HG02623 (cell line): ENCODE measurements around the gene PSAPL1.
"Not testable (repeated sequence)": the region's sequence is repeated elsewhere in the genome, so short reads cannot be mapped to it uniquely, and the experiment has no call there.

ENCODE experiments used
- ATAC-seq: cut with Tn5 transposase; IDR thresholded peaks from one replicate; pipeline ENCODE4 v1.9.1; 2021; ENCODE audit warnings: moderate library complexity; ENCODE audit not compliant: unreplicated experiment

PSAPL1 gene

GRCh38 chr4:7459471-7459870 is 24.7 kb upstream of the PSAPL1 start:
- ATAC-seq: no peak

GRCh38 chr4:7458477-7458876 is 23.7 kb upstream of the PSAPL1 start:
- ATAC-seq: no peak

DNA sequence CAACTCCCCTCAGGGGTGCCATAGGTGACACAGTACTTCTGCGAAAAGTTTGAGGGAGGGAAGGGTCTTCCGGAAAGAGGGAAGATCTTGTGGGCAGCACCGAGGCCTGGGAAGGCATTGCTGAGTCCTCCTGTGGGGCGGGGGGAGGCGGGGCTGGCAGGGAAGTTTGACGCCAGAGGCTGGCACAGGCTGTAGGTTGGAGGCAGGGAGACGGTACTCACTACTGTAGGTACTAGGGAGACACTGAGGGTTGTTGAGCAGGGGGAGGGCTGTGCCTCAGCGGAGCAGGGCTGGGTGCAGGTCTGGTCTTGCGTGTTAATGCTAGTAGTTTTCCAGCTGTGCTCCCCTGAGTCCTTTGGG is 23.3 kb upstream of the PSAPL1 start:
- ATAC-seq: no peak

DNA sequence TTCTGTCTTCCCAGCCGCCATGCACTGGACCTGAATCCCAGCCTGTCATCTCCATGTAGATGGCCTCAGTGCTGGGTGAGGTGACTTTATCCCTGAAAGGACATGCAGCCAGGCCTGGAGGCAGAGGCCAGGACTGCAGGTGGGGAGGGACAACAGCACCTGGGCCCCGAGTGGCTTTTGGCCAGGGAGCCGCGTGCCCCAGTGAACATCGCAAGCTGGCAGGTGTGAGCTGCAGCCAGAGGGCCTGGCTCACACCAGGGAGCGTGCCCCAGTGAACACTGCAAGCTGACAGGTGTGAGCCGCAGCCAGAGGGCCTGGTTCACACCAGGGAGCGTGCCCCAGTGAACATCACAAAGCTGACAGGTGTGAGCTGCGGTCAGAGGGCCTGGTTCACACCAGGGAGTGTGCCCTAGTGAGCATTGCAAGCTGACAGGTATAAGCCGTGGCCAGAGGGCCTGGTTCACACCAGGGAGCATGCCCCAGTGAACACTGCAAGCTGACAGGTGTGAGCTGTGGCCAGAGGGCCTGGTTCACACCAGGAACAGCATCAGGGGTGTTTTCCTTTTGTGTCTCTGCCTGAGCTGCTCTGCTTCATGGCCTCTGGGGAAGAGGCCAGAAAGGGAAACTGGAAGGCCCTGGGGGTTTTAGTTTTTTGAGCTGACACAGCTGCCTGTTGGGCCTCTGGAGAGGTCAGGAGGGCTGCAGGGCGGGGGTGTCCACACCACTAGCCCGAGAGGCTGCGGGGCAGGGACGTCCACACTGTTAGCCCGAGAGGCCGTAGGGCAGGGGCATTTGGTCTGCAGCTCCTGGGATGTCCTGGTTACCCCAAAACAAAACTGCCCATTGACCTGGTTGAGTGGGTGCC is 22.7 kb upstream of the PSAPL1 start:
- ATAC-seq: no peak

DNA sequence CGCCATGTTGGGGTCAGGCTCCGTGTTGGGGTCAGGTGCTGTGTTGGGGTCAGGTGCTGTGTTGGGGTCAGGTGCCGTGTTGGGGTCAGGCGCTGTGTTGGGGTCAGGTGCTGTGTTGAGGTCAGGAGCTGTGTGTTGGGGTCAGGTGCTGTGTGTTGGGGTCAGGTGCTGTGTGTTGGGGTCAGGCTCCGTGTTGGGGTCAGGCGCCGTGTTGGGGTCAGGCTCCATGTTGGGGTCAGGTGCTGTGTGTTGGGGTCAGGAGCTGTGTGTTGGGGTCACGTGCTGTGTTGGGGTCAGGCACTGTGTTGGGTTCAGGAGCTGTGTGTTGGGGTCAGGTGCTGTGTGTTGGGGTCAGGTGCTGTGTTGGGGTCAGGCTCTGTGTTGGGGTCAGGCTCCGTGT is 18.1 kb upstream of the PSAPL1 start:
- ATAC-seq: not testable (repeated sequence)

DNA sequence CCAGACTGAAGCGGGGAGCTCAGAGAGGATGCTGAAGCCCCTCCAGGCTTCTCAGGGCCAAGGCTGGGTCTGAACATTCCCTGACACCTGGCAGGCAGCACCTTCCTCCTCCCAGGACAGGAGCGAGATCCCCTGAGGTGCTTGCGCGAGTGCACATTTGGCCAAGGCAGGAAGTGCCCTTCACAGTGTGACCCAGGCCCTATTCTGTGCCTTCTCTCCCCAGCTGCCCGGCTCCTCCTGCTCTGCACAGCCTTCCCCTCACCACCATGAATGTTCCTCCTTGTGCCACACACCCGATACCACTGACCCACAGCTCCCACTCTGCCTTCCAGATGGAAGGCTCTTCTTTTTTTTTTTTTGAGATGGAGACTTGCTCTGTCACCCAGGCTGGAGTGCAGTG is 17.1 kb upstream of the PSAPL1 start:
- ATAC-seq: no peak

- no peak for ATAC-seq
Observed at GRCh38 chr4:7451434-7451789, 16.7 kb upstream of the PSAPL1 start.

- no peak for ATAC-seq
Observed at GRCh38 chr4:7450775-7451433, 16.2 kb upstream of the PSAPL1 start.

DNA sequence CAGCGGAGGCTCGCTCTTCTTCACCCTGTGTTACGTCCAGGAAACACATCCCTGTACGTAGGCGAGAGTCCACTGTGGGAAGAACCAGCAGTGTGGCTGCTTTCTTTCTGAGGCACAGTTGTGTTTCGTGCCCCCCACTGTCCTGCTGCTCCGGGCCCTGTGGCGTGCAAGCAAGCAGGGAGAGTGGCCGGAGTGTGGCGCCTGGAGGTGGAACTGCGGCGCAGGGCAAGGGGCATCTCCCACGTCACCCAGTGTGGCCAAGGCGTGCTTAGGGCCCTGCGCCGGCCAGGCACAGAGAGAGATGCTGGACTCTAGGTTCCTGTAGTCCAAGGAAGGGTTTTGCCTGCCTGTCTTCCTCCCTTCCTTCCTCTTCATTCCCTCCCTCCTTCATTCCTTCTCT is 13.3 kb upstream of the PSAPL1 start:
- no peak for ATAC-seq

DNA sequence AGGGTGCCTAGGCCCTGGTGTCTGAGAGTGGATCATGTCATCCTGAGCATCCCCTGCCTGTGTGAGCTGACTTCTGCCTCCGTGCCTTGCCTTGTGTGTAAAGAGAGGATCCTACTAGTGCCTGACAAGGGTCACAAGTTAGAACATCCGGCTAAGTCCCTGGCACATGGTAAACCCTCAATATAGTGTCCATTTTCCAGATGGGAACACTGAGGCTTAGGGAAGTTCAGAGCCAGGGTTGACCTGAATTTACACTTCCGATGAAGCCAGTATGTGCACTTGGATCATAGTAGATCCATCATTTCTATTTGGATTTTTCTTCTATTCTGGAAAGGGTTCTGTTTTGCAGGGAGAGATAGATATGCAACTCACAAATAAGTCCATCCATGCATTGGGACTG is 12.5 kb upstream of the PSAPL1 start:
- ATAC-seq: no peak

DNA sequence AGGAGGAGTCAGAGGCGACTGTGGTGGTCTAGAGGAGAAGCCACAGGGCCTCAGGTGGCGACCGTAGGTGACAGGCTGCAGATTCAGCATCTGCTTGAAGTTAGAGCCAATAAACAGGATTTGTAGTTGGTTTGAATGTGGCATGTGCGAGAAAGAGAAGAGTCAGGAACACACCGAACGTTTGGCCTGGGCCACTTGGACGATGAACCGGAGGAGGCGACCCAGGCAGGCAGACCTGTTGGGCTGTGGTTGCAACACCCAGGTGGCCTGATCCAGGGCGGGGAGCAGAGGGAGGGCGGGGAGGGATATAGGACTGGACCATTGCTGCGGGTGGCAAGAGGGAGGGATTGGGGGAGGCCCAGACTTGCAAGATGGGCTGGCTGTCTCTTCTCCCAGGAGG is 10.0 kb upstream of the PSAPL1 start:
- ATAC-seq: no peak

GRCh38 chr4:7444314-7444713 is 9.6 kb upstream of the PSAPL1 start:
- no peak for ATAC-seq

- no peak for ATAC-seq
Observed at GRCh38 chr4:7442574-7443162, 7.9 kb upstream of the PSAPL1 start.

DNA sequence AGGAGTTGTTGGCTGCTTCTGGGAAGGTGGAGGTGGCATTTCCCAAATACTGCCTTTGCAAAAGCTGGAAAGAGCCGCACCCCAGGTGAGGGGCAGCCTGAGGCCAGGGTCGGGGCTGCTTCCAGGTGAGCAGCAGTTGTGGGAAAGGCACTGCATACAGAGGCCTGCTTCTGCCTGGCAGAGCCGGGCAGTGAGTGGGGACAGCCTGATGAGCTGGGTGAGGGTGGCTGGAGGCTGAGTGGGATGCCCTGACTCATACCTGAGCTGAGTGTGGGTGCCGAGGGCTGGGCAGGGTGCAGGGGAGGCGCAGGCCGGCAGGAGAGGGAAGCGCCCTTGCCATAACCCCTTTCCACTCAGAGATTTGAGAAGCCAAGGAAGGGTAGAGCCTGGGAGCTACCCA is 6.5 kb upstream of the PSAPL1 start:
- no peak for ATAC-seq

DNA sequence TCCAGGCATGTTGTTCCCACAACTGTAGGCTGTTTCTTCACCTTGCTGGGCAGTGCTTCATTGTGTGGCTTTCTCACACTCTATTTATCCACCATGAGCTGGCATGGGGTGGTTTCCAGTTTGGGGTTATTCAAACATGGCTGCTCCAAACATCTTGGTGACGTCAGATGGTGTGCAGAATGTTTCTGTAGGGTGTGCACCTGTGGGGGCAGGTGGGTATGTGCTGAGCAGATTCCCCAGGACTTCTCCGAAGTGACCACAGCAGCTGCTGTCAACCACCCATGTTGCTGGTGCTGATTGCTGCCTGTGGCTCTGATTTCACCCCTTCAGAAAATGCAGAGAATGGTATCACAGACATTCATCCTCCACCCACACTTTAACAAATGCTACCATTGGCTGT is 5.0 kb upstream of the PSAPL1 start:
- no peak for ATAC-seq

- ATAC-seq: no peak
Observed at GRCh38 chr4:7436256-7436655, 1.5 kb upstream of the PSAPL1 start.

- ATAC-seq: no peak
Observed at GRCh38 chr4:7435471-7436061, 836 bp upstream of the PSAPL1 start.

DNA sequence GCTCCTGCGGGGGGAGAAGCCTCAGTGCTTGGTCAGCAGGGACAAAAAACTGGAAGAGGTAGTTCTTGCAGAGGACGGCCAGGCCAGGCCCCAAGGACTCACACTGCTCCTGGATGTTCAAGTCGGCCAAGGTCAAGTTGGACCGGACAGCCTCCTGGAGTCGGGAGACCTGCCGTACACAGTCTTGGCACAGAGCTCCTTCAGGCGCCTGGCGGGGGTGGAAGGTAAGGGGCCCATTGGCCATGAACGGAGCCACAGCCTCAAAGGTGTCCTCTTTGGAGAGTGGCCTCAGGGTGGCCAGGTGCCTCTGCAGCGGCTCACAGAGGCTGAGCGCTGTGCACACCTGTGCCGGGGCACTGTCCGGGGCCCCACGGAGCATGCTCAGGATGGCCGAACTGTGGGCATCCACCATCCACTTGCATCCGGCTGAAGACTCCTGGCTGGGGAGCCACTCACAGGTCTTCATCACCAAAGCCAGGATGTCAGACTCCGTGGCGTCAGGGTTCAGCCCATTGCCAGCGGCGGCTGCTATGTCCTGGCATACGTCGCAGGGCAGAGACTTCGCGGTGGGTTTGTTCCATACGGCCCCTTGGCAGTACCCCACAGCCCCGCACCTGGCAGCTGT is 477 bp downstream of the PSAPL1 start:
- no peak for ATAC-seq

GRCh38 chr4:7433376-7434140 is 1.2 kb downstream of the PSAPL1 start:
- no peak for ATAC-seq

- no peak for ATAC-seq
Observed at GRCh38 chr4:7432531-7433375, 2.0 kb downstream of the PSAPL1 start.
